DMS53 (cell line): ENCODE measurements around the gene RPS6KC1.
A peak's percentile ranks its signal among the peaks of the same experiment; 100 is the strongest.
"Not testable (repeated sequence)": the region's sequence is repeated elsewhere in the genome, so short reads cannot be mapped to it uniquely, and the experiment has no call there.

Experiments
- DNase-seq: peaks from one replicate; lab custom pipeline; 2025; lab: John Stamatoyannopoulos, UW

RPS6KC1 gene

DNA sequence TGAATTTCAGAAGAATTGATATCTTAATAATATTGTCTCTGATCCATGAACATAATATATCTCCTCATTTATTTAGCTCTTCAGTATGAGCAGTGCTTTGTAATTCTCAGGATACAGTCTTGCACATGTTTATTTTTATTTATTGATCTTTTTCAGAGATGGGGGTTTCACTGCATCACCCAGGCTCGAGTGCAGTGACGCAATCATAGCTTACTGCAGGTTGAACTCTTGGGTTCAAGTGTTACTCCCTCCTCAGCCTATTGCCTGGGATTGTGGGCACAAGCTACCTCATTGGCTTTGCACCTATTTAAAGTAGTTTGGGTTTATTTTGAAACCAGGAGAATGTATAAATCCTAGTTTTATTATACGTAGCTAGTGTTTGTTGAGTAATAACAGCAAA is 4.7 kb downstream of the RPS6KC1 start:
- DNase-seq, result peak; percentile 55

DNA sequence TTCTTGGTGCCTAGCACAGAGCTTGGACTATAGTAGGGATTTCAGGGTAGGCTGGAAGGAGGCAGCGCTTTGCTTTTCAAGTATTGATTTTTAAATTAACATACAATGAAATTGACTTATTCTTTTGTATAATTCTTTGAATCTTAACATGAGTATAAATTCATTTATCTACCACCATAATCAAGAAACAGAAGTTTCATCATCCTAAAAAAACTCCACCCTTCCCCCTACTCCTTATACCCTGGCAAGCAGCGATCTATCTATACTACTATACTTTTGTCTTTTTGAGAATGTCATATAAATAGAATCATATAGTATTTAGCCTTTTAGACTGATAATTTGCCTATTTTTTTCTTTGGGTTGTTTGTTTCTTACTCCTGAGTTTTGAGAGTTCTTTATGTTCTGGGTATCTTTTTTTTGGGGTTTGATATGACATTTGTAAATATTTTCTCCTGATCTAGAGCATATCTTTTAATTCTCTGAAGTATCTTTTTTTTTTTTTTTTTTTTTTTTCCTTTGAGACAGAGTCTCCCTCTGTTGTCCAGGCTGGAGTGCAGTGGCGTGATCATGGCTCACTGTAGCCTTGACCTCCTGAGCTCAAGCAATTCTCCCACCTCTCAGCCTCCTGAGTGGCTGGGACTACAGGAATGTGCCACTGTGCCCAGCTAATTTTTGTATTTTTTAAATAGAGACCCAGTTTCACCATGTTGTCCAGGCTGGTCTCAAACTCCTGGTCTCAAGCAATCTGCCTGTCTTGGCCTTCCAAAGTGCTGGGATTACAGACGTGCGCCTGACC is 6.4 kb downstream of the RPS6KC1 start:
- no peak for DNase-seq

DNA sequence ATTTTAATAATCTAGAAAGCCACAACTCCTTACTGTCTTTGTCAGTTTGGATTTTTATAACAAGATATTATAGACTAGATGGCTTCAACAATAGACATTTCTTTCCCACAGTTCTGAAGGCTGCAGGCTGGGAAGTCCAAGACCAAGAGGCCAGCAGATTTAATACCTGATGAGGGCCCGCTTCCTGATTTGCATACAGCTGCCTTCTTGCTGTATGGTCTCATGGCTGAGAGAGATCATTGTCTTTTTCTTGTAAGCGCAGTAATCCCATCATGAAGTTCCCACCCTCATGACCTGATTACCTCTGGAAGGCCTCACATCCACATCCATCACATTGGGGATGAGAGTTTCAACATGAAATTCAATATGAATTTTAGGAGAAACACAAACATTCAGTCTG is 9.8 kb downstream of the RPS6KC1 start:
- DNase-seq, result peak; percentile 97

DNA sequence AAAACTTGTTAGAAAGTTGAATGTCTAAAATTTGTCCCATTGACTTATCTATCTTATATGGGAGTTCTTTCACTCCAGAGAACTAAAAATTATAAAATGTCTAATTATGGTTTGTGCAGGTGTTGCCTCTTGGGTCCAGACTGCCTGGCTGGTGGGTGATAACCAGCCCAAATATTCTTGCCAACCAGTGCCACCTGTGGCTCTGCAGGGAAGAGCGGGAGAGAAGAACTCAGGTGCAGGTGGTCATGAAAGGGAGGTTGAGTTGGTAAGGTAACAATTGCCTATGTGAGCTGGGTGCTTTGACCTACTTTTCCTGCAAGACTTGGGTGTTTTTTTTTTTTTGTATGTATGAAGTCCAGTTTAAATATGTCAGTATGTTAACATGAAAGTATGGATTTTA is 10.2 kb downstream of the RPS6KC1 start:
- peak; percentile 91 for DNase-seq

DNA sequence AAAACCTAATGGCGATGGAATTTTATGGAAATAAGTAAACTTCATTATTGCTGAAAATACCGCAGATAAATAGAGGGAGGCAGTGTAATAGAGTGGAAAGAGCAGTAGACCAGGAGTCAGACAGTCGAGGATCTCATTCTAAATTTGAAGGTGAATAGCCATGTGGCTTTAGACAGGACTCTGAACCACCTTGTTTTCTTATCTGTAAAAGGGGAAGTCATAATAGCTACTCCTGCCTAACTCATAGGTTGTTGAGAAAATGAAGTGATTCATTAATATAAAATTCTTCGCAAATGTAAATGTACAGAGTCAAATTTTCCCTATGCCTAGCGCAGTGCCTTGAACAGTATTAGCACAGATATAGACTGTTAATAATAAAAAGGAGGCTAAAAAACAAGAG is 14.8 kb downstream of the RPS6KC1 start:
- no peak for DNase-seq

DNA sequence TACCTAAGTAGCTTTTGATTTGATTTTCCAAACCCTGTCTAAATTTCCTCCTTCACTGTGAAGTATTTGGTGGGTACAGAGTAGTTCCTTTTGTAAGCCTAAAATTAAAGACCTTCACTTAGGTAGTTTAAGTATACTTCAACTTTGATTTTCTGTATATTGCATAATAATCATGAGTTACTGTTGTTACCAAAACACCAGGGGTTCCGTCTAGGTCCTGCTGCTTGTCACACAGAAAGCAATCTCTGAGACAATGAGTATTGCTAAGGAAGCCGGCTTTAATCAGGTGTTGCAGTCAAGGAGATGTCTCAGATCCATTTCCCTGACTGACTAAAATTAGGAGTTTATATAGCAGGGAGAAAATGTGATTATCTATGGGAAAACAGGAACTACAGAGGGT is 15.3 kb downstream of the RPS6KC1 start:
- DNase-seq, result no peak

DNA sequence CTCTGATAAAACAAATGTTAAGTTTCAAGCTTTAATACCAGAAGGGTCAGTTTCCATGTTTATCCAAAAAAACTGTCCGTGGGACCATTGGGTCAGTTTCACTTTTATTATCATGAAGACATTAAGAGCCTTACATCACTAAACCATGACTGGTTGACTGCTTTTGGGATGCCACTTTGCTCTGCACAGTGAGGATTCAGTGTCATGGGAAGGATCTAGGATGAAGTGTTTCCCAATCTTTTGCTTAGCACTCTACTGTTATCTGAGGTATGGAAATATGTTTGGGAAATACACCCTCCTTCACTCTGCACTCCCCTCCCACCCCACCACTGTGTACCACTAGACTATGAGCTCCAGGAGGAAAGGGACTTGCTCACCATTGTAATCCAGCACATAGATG is 16.3 kb downstream of the RPS6KC1 start:
- DNase-seq, result no peak

GRCh38 chr1:213070406-213070805 is 19.4 kb downstream of the RPS6KC1 start:
- peak; percentile 78 for DNase-seq

- no peak for DNase-seq
These were observed 24.7 kb downstream of the RPS6KC1 start for GRCh38 chr1:213075725-213076124.

- no peak for DNase-seq
These were observed 31.5 kb downstream of the RPS6KC1 start for GRCh38 chr1:213082420-213083111.

DNA sequence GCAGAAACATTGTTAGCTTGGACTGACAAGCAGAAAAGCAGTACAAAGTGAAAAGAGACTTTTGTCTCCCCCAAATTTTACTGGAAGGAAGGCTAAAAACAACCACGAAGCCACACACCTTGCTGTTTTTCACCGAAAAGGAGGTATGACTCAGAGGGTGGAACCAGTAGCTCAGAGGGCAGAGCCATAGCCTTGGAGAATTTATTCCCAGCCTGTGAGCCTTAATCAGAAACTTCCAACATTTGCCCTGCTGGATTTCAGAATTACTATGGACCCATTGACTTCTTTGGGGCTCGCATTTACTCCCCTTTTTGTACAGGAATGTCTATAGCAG is 32.0 kb downstream of the RPS6KC1 start:
- DNase-seq, result no peak

DNA sequence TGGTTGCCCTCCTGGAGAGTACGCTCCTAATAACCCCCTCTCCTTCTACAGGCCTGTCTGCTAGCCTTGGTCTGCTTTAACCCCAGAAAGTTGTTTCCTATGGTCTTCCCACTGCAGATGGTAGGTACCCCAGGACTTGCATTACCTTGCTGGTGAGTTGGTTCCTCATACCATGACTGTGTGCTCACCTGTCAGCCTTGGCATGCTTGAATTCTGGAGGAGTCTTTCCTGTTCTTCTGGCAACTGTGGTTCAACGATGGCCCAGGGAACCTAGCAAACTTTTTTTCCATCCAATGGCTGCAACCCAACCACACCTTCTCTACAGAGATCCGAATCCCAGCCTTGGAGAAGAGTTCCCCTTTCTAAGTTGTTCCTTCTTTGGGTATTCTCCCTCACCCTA is 36.9 kb downstream of the RPS6KC1 start:
- DNase-seq, result no peak

- DNase-seq, result no peak
These were observed 39.1 kb downstream of the RPS6KC1 start for GRCh38 chr1:213089924-213090677.

DNA sequence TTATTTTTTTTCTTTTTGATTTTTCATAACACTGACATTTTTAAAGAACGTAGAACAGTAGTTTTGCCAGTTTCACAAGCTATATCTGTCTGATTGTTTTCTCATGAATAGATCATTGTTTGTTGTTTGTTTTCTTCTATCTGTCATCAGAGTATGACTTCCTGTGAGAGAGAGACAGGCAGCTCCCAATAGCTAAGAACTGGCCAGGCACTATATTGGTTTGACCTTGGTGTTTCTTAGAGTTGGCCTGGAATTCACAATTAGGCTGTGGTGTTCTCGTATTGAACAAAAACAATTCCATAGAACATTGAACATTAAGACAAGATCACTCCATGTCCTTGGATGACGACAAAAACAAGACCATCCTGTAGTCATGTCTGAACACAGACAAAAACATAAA is 43.4 kb downstream of the RPS6KC1 start:
- DNase-seq, result no peak

- DNase-seq, result no peak
These were observed 44.4 kb downstream of the RPS6KC1 start for GRCh38 chr1:213095467-213095866.

- DNase-seq, result no peak
These were observed 48.8 kb downstream of the RPS6KC1 start for GRCh38 chr1:213099682-213100399.

DNA sequence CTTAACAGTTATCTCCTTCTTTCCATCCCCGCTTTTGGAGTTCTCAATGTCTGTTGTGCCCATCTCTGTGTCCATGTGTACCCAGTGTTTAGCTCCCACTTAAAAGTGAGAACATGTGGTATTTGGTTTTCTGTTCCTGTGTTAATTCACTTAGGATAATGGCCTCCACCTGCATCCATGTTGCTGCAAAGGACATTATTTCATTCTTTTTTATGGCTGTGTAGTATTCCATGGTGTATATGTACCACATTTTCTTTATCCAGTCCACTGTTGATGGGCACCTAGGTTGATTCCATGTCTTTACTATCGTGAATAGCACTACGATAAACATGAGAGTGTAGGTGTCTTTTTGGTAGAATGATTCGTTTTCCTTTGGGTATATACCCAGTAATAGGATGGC is 49.5 kb downstream of the RPS6KC1 start:
- DNase-seq, result not testable (repeated sequence)

- DNase-seq, result no peak
These were observed 52.6 kb downstream of the RPS6KC1 start for GRCh38 chr1:213103377-213104306.

GRCh38 chr1:213104604-213105003 is 53.6 kb downstream of the RPS6KC1 start:
- no peak for DNase-seq

- no peak for DNase-seq
These were observed 55.3 kb downstream of the RPS6KC1 start for GRCh38 chr1:213106298-213106697.

DNA sequence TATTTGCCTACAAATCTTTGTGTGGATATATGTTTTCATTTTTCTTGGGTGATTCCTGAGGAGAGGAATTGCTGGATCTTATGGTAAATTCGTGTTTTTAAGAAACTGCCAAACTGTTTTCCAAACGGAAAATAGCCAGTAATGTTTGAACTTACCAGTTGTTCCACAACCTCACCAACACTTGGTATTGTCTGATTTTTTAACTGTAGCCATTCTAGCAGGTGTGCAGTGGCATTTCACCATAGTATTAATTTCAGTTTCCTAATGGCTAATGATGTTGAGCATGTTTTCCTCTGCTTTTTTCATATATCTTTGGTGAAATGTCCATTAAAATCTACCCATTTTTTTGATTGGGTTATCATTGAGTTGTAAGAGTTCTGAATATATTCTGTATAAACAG is 56.6 kb downstream of the RPS6KC1 start:
- DNase-seq, result no peak
